ENCODE data around the gene SHKBP1. TPM values are rescaled to one million over a fixed set of nuclear protein-coding genes. Genes with fewer than 3 reads are reported as not detected.

The SHKBP1 gene
- total RNA-seq, 1 donor from 2014 or later: 136 TPM

GRCh38 chr19:40638327-40638726 lies 61.7 kb downstream of the SHKBP1 start:
- no peak for DNase-seq (ENCODE audit: low spot score)
- Mint-ChIP-seq H3K4me1 (ENCODE audit: low read depth) (peaks cover 2% of the 10 kb centered on the region), H3K9me3 (no peaks in the 10 kb centered on the region), H3K4me3 (ENCODE audit: low read depth) (no peak overlapping the region), H3K36me3 (ENCODE audit: low read depth) (no peaks in the 10 kb centered on the region), H3K27me3 (ENCODE audit: low read depth) (peaks cover 5% of the 10 kb centered on the region), H3K27ac (no peak overlapping the region)
- intact Hi-C loops (cut with micrococcal nuclease): loop anchor here (10.0 kb wide), 1 partner anchor 334 kb away; no protein-coding TSS in a partner anchor

GRCh38 chr19:40639638-40639982 lies 62.9 kb downstream of the SHKBP1 start:
- peaks cover 5% of the 10 kb centered on the region for H3K27me3 Mint-ChIP-seq (ENCODE audit: low read depth)
- intact Hi-C loops (cut with micrococcal nuclease): loop anchor here (10.0 kb wide), 1 partner anchor 335 kb away; no protein-coding TSS in a partner anchor
- H3K27ac Mint-ChIP-seq: no peak overlapping the region
- no peaks in the 10 kb centered on the region for H3K4me1 Mint-ChIP-seq (ENCODE audit: low read depth)
- no peak for DNase-seq (ENCODE audit: low spot score)
- H3K9me3 Mint-ChIP-seq: no peaks in the 10 kb centered on the region
- H3K36me3 Mint-ChIP-seq (ENCODE audit: low read depth): no peaks in the 10 kb centered on the region
- no peak overlapping the region for H3K4me3 Mint-ChIP-seq (ENCODE audit: low read depth)

GRCh38 chr19:40640744-40641143 lies 64.1 kb downstream of the SHKBP1 start:
- no peak for DNase-seq (ENCODE audit: low spot score)
- H3K4me3 Mint-ChIP-seq (ENCODE audit: low read depth): no peak overlapping the region
- H3K9me3 Mint-ChIP-seq: no peaks in the 10 kb centered on the region
- no peaks in the 10 kb centered on the region for H3K36me3 Mint-ChIP-seq (ENCODE audit: low read depth)
- no peaks in the 10 kb centered on the region for H3K27me3 Mint-ChIP-seq (ENCODE audit: low read depth)
- H3K4me1 Mint-ChIP-seq (ENCODE audit: low read depth): no peaks in the 10 kb centered on the region
- intact Hi-C loops (cut with micrococcal nuclease): no loop called here
- H3K27ac Mint-ChIP-seq: no peak overlapping the region

Other genes with a start within 250 kb of the SHKBP1 start
- gene C19orf47, start 228.5 kb upstream of the SHKBP1 start, total RNA-seq: 22.4 and 25.1 TPM in 2 replicates
- 59.2 and 60.1 TPM in 2 replicates for gene PLD3, start 228.2 kb upstream of the SHKBP1 start, total RNA-seq
- gene HIPK4, start 186.7 kb upstream of the SHKBP1 start, total RNA-seq: 0.07 TPM in 1 of 2 replicates, not detected in the other
- gene PRX, start 163.5 kb upstream of the SHKBP1 start, total RNA-seq: 0.83 and 0.87 TPM in 2 replicates
- gene SERTAD1, start 150.9 kb upstream of the SHKBP1 start, total RNA-seq: 17.5 and 18.1 TPM in 2 replicates
- gene SERTAD3, start 132.5 kb upstream of the SHKBP1 start, total RNA-seq: 12.5 and 13.1 TPM in 2 replicates
- 10.4 and 11.3 TPM in 2 replicates for gene BLVRB, start 111.1 kb upstream of the SHKBP1 start, total RNA-seq
- 0.30 and 0.57 TPM in 2 replicates for gene SPTBN4, start 109.9 kb upstream of the SHKBP1 start, total RNA-seq
- 101 and 104 TPM in 2 replicates for gene LTBP4, start 24.5 kb downstream of the SHKBP1 start, total RNA-seq
- gene NUMBL, start 113.8 kb downstream of the SHKBP1 start, total RNA-seq: 18.0 and 27.0 TPM in 2 replicates
- gene COQ8B, start 140.0 kb downstream of the SHKBP1 start, total RNA-seq: 33.5 and 36.7 TPM in 2 replicates
- gene ITPKC, start 140.2 kb downstream of the SHKBP1 start, total RNA-seq: 7.4 and 8.4 TPM in 2 replicates
- 13.2 and 14.2 TPM in 2 replicates for gene ACTMAP, start 173.6 kb downstream of the SHKBP1 start, total RNA-seq
- gene SNRPA, start 174.3 kb downstream of the SHKBP1 start, total RNA-seq: 257 and 267 TPM in 2 replicates
- gene MIA, start 198.6 kb downstream of the SHKBP1 start, total RNA-seq: 0.69 TPM in 1 of 2 replicates, not detected in the other
- gene RAB4B, start 201.4 kb downstream of the SHKBP1 start, total RNA-seq: 50.1 and 50.4 TPM in 2 replicates
- gene EGLN2, start 222.3 kb downstream of the SHKBP1 start, total RNA-seq: 98.5 and 104 TPM in 2 replicates